ENCODE measurements around the gene ARHGAP27.

Gene ARHGAP27

GRCh38 chr17:45384047-45384788 lies 48.5 kb downstream of the ARHGAP27 start:
- DNase-seq = no peak

GRCh38 chr17:45383003-45383402 lies 49.7 kb downstream of the ARHGAP27 start:
- no peak for DNase-seq

GRCh38 chr17:45382226-45382625 lies 50.4 kb downstream of the ARHGAP27 start:
- DNase-seq = no peak

- no peak for DNase-seq
Measured at GRCh38 chr17:45380991-45381390, 51.7 kb downstream of the ARHGAP27 start.

- no peak for DNase-seq
Measured at GRCh38 chr17:45380046-45380765, 52.5 kb downstream of the ARHGAP27 start.

DNA sequence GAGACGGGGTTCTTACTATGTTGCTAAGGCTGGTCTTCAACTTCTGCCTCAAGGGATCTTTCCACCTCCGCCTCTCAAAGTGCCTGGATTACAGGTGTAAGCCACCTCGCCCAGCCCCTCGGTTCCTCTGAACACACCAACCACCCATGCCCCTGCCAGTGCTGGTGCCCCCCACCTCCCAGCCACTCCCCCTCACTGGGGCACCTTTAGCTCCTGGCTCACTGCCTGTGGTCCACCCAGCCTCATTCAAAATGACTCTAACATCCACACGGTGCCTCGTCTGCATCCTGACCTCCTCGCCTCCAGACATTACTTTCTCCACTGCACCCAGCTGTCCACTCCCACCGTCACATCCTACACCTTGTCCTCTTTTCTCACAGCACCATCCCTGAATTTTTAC lies 55.3 kb downstream of the ARHGAP27 start:
- DNase-seq = no peak

DNA sequence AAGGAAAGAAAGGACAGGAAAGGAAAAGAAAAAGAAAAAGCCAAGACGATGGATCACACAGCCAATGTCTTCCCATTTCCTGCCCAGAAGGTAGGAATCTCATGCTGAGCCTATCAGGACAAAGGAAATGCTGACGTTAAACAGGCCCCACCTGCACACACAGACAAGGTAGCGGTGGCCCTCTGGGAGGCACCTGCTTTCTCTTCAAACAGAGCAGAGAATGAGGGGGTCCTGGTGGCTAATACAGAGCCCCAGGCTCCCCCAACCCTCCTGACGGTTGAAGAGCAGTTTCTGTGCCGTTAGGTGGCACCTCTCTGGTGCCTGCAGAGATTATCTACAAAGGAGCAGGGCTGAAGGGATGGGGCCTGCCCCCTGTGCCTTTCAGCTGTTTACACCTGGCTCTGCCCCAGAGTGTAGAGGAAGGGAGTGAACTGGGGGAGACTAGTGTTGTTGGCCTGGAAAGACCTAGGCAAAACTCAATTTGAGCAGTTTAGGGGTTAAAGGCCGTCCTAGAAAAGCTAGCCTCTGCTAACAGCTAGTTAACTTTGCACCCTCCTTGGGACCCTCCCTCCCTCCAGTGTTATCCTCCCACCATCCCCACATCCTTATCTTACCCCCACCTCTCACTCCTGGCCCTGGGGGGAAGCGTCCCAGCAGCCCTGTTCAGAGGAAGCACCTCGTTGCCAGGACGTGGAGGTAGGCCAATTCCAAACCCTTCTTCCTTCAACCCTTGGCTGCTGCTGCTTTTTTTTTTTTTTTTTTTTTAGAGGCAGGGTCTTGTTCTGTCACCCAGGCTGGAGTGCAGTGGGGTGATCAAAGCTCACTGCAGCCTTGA lies 56.3 kb downstream of the ARHGAP27 start:
- no peak for DNase-seq

DNA sequence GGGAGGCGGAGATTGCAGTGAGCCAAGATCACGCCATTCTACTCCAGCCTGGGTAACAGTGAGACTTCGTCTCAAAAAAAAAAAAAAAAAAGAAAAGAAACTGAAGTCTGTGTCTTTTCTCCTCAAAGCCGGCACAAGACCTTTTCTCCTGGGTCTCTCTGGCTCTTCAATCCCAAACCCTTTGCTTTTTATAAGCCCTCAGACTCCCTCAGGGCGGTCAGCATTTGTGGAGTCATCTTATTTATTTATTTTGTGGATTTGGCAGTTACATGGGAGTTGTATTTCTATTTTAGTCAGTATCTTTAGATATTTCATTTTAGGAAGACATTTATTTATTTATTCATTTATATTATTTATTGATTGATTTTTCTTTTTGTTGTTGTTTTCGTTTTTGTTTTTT lies 58.2 kb downstream of the ARHGAP27 start:
- no peak for DNase-seq

GRCh38 chr17:45372325-45372869 lies 60.3 kb downstream of the ARHGAP27 start:
- DNase-seq = no peak

GRCh38 chr17:45371414-45372324 lies 61.0 kb downstream of the ARHGAP27 start:
- no peak for DNase-seq

DNA sequence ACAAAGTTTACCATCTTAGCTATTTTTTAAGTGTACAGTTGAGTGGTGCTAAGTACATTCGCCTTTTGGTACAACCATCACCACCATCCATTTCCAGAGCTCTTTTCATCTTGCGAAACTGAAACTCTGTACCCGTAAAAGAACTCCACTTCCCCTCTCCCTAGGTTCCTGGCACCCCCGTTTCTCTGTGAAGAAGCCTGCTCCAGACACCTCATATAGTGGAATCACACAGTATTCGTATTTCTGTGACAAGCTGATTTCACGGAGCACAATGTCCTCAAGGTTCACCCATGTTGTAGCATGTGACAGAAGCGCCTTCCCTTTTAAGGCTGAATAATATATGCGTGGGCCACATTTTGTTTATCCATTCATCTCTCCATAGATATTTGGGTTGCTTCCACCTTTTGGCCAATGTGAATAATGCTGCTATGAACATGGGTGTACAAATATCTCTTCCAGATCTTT lies 61.7 kb downstream of the ARHGAP27 start:
- no peak for DNase-seq

DNA sequence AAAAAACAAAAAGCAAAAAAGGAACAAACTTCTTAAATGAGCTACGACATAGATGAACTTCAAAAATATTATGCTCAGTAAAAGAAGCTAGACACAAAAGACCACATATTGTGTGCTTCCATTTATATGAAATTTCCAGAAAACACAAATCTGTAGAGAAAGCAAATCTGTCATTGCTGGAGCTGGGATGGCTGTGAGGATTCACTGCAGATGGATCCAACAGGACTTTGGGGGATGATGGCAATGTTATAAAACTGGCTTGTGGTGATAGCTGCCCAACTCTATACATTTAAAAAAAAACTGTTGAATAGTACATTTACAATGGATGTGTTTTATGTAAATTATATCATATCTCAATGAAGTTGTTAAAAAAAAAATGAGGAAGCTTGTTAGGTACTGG lies 63.2 kb downstream of the ARHGAP27 start:
- DNase-seq = no peak

DNA sequence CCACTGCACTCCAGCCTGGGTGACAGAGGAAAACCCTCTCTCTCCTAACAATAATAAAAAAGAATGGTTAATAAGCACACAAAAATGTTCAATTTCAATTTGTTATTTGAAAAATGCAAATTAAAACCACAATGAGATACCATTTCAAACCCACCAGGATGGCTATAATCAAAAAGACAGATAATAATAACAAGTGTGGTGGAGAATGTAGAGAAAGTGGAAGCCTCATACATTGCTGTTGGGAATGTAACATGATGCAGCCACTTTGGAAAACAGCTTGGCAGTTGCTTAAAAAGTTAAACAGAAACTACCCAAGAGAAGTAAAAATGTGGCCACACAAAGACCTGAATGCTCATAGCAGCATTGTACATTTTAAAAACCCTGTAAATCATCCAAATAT lies 64.0 kb downstream of the ARHGAP27 start:
- no peak for DNase-seq

GRCh38 chr17:45367216-45367615 lies 65.5 kb downstream of the ARHGAP27 start:
- DNase-seq = no peak

- DNase-seq = no peak
Measured at GRCh38 chr17:45366691-45367090, 66.0 kb downstream of the ARHGAP27 start.

DNA sequence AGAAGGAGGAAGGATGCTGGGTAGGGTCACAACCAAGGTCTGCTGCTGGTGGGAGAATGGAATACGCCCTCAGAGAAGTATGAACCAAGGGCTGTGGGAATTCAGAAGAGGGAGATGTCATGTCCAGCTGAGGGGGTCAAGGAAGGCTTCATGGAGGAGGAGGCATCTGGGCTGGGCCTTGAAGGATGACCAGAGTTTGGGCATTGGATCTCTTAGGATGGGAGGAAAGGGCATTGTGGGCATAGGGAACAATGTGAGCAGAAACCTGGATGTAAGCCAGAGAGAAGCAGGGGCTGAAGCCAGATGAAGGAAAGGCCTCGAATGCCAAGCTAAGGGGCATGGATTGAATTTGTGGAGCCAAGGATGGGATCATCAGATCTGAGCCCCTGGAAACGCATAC lies 66.6 kb downstream of the ARHGAP27 start:
- no peak for DNase-seq

GRCh38 chr17:45364531-45365390 lies 67.9 kb downstream of the ARHGAP27 start:
- DNase-seq = no peak

DNA sequence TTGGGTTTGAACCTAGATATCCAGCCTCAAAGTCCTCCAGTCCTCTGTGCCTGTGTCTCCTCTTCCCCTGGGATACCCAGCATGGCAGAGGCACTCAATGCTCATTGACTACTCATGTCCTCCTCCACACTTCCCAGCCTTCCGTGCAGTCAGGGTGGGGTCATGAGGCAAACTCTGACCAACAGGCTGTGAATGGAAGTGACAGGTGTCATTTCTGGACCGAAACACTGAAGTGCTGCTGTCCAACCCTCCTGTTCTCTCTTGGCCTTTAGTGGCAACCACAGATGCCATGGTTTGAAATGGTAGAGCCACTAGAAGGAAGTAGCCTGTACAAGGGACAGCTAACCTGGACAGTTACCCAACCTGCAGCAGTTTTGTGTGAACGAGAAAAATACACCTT lies 69.2 kb downstream of the ARHGAP27 start:
- no peak for DNase-seq

GRCh38 chr17:45361976-45362375 lies 70.7 kb downstream of the ARHGAP27 start:
- DNase-seq = no peak

DNA sequence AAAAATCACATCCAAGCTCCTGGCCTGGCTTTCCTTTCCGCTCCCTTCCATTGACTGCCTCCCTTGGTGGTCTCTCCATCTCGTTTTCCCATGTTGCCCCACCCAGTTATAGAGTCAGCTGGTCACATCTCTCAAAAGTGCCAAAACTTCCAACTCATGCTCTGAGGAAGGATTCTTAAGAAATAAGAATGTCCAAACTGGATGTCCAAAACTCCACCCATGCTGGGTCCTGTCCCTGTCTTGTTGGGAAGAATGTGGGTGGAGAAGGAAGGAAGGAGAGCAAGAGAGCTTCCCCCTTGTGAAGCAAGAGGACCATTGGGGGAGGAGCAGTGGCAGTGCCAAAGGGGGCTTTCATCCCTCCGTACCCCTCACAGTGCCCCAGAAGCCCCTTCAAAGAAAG lies 71.2 kb downstream of the ARHGAP27 start:
- no peak for DNase-seq

GRCh38 chr17:45357364-45357997 lies 75.2 kb downstream of the ARHGAP27 start:
- no peak for DNase-seq
